ENCODE results near the gene GPR162.

The GPR162 gene

GRCh38 chr12:6787309-6787708 is 34.3 kb upstream of the GPR162 start:
- DNase-seq (ENCODE audit: low read depth, low spot score) = no peak

- DNase-seq (ENCODE audit: low read depth, low spot score) = no peak
These were observed 32.4 kb upstream of the GPR162 start, which contains the start of gene CD4 for GRCh38 chr12:6788972-6789924. CD4 (plus strand) TSS chr12:6789528; CDS start chr12:6800139, 10,611 bp downstream.

GRCh38 chr12:6790496-6791150 is 31.0 kb upstream of the GPR162 start:
- no peak for DNase-seq (ENCODE audit: low read depth, low spot score)

DNA sequence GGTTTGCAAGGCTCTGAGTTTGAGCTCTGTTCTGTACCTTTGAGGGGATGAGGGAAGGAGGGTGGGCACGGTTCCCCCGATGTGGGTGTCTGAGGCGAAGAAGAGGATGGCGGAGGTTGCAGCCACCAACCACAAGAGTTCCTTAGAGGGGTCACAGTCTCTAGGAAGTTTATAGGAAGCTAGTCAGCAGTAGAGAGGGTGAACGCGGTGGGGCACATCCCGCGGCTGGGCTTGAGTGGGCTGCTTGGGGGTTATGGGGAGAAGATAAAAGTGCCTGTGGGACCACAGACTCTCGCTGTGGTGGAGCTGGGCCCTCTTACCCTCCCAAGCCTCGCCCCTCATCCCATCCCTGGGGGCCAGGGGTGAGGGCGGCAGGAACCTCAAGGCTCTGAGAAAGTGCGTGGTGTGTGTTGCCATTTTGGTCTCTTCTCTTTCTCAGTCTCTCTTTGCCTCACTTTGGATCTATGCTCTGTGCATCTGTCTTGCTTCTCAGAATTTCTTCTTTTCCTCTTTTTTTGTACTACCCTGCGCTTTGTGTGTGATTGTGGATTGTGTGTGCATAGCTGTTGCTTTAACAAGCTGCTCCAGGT is 29.6 kb upstream of the GPR162 start:
- no peak for DNase-seq (ENCODE audit: low read depth, low spot score)

DNA sequence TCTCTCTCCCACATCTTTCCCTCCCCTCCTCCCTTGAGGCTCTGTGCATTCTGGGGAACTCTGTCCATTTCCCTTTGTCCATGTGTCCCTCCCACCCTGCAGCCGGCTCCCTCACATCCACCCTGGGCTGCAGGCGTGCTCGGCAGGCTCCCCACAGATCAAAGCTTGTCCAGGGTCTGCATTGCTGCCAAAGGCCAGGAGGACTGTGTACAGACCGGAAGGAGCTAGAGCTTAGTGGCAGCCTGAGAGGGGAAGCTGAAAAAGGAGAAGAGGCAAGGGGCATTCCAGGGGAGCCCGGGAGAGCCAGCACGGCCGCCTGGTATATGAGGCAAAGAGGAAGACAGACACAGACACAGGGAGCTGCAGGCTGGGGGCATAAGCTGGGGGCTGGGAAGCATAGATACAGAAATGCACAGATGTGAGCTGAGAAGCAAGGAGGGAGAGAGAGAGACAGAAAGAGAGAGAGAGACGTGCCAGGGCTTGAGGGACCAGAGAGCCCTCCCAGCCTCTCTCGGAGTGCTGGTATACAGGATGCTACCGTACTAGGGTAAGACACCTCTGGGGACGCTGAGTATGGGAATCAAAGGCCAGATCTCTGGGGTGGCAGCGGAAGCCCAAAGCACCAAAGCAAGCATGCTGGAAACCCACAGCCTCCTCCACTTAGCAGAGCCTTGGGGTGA is 29.0 kb upstream of the GPR162 start:
- DNase-seq (ENCODE audit: low read depth, low spot score) = peak; percentile 17

GRCh38 chr12:6795088-6795487 is 26.5 kb upstream of the GPR162 start:
- DNase-seq (ENCODE audit: low read depth, low spot score) = no peak

- DNase-seq (ENCODE audit: low read depth, low spot score) = no peak
These were observed 25.0 kb upstream of the GPR162 start for GRCh38 chr12:6796576-6796975.

- DNase-seq (ENCODE audit: low read depth, low spot score) = no peak
These were observed 22.5 kb upstream of the GPR162 start for GRCh38 chr12:6799147-6799546.

DNA sequence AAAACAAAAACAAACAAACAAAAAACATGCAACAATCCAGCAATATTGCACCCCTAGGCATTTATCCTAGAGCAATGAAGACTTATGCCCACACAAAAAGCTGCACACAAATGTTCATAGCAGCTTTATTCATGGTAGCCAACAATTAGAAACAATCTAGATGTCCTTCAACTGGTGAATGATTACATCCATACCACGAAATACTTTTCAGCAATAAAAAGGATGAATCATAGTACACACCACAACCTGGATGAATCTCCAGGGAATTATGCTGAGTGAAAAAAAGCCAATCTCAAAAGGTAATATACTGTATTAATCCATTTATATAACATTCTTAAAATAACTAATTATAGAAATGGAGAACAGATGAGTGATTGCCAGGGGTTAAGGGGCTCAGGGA is 14.5 kb upstream of the GPR162 start:
- DNase-seq (ENCODE audit: low read depth, low spot score) = no peak

- no peak for DNase-seq (ENCODE audit: low read depth, low spot score)
These were observed 12.6 kb upstream of the GPR162 start for GRCh38 chr12:6809056-6809455.

DNA sequence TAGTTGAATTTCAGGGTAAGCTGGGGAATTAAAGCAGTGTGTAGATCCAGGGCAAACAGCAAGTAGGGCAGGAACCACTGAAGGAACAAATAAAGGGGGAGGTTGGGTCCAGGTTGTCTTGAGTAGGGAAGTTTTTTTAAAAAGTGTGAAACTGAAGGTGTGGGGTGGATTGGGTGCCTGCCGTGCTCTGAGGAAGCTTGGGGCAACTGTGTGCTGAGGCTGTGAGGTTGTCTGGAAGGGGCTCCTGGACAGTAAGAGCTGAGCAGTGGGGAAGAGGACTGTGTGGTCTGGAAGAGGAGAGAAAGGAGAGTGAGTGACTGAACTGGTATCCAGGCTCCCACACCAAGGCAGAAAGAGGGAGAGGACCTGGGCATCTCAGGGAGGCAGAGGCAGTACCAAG is 10.9 kb upstream of the GPR162 start:
- no peak for DNase-seq (ENCODE audit: low read depth, low spot score)

DNA sequence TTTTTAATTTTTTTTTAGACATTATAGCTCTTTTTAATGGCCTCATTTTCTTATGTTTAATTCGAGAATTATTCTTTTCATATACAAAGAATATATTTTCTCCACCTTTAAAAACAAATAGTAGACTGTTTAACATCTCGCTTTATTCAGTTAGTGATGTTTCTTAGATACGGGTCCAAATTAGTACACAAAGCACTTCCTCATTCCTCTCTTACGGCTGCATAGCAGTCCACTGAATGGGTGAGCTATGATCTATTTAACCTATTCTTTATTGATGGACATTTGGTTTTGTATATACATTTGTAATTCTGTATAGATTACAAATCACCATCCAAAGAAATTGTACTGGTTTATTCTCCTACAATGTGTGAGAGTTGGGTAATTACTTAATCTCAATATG is 8.3 kb upstream of the GPR162 start:
- no peak for DNase-seq (ENCODE audit: low read depth, low spot score)

- DNase-seq (ENCODE audit: low read depth, low spot score) = no peak
These were observed 5.0 kb upstream of the GPR162 start for GRCh38 chr12:6816598-6816997.

- no peak for DNase-seq (ENCODE audit: low read depth, low spot score)
These were observed 4.5 kb upstream of the GPR162 start for GRCh38 chr12:6817098-6817497.

GRCh38 chr12:6817662-6818157 is 3.9 kb upstream of the GPR162 start:
- DNase-seq (ENCODE audit: low read depth, low spot score) = no peak

DNA sequence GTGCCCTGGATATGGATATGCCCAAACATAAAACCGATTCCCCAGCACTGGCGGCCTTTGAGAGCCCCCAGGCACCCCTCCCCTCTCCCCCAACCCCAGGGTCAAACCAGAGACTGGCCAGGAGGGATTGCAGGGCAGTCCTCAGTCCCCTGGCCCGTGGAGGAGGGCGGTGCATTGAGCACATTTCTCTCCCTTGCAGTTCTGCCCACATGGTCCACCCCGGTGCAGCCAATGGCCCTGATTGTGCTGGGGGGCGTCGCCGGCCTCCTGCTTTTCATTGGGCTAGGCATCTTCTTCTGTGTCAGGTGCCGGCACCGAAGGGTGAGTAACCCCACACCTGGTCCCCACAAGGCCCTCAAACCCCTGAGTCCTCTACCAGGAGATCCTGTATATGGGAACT is 3.4 kb upstream of the GPR162 start:
- no peak for DNase-seq (ENCODE audit: low read depth, low spot score)

DNA sequence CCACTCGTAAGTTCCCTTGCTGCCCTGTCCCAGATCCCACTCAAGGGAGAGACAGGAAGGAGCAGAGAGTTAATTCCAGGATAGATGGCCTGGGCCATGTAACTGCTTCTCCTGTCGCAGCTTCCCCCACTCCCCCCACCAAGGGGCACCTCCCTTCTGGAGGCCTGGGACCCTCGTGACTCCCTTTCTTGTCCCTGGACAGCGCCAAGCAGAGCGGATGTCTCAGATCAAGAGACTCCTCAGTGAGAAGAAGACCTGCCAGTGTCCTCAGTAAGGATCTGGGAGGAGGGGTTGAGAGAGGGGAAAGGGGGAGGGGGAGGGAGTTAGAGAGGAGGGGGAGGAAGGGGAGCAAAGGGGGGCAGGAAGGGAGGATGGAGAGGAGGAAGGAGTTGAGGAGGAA is 3.0 kb upstream of the GPR162 start:
- no peak for DNase-seq (ENCODE audit: low read depth, low spot score)

DNA sequence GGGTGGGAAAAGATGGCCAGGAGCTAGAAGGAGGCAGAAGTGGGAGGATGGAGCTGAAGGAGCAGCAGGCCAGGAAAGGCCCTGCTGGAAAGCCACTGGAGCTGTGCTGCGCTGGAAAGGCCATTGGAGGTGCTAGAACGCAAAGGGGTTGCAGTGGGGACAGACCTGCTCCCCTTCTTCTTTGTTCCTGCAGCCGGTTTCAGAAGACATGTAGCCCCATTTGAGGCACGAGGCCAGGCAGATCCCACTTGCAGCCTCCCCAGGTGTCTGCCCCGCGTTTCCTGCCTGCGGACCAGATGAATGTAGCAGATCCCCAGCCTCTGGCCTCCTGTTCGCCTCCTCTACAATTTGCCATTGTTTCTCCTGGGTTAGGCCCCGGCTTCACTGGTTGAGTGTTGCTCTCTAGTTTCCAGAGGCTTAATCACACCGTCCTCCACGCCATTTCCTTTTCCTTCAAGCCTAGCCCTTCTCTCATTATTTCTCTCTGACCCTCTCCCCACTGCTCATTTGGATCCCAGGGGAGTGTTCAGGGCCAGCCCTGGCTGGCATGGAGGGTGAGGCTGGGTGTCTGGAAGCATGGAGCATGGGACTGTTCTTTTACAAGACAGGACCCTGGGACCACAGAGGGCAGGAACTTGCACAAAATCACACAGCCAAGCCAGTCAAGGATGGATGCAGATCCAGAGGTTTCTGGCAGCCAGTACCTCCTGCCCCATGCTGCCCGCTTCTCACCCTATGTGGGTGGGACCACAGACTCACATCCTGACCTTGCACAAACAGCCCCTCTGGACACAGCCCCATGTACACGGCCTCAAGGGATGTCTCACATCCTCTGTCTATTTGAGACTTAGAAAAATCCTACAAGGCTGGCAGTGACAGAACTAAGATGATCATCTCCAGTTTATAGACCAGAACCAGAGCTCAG is 2.3 kb upstream of the GPR162 start:
- no peak for DNase-seq (ENCODE audit: low read depth, low spot score)

DNA sequence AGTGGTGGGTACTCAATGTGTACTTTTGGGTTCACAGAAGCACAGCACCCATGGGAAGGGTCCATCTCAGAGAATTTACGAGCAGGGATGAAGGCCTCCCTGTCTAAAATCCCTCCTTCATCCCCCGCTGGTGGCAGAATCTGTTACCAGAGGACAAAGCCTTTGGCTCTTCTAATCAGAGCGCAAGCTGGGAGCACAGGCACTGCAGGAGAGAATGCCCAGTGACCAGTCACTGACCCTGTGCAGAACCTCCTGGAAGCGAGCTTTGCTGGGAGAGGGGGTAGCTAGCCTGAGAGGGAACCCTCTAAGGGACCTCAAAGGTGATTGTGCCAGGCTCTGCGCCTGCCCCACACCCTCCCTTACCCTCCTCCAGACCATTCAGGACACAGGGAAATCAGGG is 1.5 kb upstream of the GPR162 start:
- no peak for DNase-seq (ENCODE audit: low read depth, low spot score)

DNA sequence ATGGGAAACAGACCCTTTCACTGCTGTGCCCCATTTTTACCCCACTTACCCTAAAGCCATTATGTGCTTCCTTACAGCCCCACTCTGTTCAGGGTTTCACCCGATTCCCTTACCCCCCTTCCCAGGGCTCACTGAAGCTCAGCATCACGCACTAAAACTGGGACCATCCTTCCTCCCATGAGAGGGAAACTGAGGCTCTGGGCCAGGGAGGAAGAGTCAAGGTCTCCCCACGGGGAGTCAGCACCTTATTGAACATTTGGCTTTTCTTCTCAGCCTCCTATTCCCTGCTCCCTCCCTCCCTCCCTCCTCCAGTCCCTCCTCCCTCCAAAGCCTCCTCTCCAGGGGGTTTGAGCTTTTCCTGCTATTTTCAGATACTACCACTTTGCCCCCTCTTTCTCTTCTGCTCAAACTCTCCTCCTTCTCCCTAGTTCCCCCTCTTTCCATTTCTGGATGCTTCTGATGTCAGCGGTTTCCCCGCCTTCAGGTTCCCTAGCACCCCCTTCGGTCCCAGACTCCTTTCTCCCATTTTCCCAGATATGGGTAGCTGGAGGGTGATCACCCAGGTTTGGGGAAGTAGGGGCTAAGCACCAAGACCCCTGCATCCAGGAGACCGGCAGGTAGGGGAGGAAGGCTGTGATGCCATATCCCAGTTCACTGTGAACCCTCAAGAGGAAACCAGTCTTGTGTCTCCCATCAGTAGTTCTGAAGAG is 960 bp downstream of the GPR162 start:
- DNase-seq (ENCODE audit: low read depth, low spot score) = no peak

All from astrocyte of the hippocampus (primary cell).